Stimulated activated CD8-positive, alpha-beta memory T cell treated with anti-CD3 and anti-CD28 coated beads, Interleukin-15, amount 100 ng/mL, for 1 hour (primary cell): ENCODE measurements around the gene IL15RA.
"Not testable (repeated sequence)": the region's sequence is repeated elsewhere in the genome, so short reads cannot be mapped to it uniquely, and the experiment has no call there.

Experiments used
- DNase-seq: peaks from one replicate; pipeline ENCODE4 v3.0.0-alpha.2; 2020; ENCODE audit warnings: low read depth

The IL15RA gene

DNA sequence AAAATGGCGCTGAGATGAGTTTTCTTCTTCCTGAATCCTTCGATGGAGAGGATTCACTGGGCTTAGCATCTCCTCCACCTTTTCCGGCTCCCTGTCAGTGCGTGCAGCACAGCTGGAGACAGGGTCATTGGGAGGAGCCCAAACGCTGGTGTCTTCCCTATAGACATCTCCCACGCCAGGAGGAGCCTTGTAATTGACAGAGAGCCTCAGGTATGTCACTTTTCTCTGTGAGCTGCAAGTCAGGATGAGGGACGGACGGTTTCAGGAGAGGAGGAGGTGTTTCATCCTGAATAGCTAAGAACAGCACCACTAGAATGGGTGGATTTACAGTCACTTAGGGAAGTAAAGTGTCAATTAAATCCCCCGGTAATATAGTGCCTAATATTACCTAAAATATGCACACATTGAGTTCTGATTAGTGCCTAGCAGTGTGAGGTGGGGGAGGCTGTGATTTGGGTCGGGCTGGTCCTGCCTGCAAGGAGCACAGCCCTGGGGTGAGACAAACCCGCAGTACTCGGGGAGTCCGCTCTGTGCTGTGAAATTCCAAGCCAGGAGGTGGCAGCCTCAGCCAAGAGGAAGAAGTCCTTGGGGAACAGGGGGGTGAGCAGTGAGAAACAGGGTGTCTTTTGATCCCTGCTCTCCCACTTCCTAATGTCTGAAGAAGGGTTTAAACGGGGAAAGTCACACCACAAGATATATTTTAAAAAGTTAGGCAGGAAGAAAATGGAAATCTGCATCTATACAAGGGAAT is 28.2 kb downstream of the IL15RA start:
- DNase-seq = no peak

DNA sequence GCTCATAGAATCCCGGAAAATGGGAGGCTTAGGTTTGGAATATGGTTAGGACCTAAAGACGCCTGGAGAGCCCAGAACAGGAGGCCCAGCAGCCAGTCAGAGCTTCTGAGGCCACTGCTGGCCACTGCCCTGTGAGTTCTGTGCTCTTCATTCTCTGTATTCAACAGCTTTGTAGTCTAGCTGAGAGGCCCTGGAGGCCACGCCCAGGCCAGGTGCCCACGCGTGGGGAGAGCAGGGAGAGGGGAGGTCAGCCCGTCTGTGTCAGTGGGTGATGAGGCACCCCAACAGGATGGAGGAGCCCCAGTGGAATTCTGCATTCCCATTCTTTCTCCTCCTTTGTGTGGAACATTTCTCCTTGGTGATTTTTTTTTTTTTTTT is 29.1 kb downstream of the IL15RA start:
- DNase-seq = no peak

DNA sequence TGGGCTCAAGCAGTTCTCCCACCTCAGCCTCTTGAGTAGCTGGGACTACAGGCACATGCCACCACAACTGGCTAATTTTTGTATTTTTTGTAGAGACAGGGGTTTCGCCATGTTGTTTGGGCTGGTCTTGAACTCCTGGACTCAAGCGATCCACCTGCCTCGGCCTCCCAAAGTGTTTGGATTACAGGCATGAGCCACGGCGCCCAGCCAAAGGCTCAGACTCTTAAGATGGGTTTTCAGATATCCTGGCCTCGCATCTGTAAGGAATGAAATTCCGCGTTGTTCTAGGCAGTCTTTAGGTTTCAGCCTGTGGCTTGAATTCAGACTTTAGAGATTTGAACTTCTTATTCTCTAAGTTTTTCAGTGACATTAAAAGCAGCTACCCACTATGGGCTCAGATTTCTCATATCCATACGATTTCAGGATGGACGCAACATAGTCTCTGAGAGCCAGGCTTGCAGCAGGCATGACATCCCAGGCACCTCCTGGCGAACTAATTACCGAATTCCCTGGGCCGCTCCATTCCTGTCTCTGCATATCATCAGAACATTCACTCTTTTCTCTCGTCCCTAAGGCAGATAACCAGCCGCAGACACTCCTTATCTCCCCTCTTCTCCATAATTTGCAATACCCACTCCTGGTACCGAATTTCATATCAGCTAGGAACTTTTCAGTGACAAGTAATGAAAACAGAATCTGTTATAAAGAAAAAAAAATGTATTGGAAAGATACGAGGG is 29.7 kb downstream of the IL15RA start:
- DNase-seq = no peak

DNA sequence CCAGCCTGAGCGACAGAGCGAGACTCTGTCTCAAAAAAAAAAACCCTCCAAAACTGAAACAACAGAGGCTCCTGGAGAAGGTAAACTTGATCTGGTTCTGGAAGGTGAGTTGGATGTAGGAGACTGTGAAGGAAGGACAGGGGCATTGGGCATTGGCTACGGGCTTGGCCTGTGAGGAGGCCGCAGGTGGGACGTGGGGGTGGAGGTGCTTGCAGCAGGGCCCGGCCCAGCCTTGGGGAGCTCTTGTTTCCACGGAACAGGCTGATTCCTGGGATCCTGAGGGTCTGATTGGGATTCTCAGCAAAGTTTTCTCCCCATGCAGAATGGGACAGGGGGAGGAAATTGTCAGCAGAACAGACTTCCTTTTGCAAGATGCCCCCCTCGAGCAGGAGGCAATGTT is 30.6 kb downstream of the IL15RA start:
- no peak for DNase-seq

DNA sequence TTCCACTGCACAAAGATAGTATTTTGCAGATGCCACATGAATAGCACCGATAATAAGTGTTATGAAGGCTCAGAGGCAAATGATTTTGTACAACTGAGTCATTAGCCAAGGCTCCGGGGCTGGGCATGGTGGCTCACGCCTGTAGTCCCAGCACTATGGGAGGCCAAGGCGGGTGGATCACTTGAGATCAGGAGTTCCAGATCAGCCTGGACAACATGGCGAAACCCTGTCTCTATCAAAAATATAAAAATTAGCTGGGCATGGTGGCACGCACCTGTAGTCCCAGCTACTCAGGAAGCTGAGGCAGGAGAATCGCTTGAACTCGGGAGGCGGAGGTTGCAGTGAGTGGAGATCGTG is 30.9 kb downstream of the IL15RA start:
- not testable (repeated sequence) for DNase-seq

DNA sequence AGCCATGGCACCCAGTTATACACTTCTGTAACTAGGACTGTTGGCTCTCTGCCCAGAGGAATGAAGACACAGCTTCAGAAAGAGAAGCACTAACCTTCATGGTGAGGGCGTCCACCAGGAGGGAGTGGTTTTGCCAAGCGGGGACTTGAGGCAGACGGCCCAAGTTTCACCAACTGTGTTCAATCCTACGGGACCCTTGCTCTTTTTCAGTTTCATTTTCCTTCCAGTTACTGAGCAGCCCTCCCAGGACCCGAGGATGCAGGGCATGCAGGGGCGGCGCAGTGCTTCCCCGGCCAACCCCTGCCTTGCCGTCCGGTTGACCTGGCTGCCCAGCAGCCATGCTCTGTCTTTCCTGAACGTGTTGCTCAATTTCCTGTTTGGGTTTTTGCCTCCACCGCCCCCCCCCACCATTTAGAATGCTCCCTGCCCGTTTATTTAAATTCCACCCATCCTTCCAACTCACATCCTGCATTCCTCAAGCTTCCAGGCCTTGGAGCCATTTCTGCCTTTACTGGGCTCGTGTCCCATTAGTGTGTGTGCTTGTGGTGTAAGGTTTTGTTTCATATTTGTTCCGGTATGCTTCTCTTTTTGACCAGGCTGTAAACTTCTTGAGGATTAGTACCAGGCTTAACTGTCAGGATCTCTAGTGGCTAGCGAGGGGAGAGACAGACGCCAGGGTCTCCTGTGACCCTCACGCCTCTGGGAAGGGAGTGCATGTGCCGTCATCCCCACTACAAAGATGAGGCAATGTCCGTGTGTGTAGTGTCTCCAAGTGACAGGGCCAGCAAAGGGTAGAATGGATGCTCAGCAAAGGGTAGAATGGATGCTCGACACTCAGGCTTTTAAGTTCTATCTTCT is 31.6 kb downstream of the IL15RA start:
- DNase-seq = no peak

DNA sequence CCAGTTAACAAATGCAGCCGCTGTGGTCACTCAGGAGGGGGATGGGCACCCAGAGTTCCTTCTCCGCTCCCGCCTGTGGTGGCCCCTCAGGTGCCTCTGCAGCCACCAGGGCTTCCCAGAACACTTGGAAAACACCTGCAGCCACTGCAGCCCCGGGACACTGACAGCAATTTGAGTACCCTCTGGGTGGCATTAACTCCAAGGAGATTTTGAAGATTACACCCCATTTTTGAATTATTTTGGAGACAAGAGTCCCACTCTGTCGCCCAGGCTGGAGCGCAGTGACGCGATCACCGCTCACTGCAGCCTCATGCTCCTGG is 32.2 kb downstream of the IL15RA start:
- no peak for DNase-seq

DNA sequence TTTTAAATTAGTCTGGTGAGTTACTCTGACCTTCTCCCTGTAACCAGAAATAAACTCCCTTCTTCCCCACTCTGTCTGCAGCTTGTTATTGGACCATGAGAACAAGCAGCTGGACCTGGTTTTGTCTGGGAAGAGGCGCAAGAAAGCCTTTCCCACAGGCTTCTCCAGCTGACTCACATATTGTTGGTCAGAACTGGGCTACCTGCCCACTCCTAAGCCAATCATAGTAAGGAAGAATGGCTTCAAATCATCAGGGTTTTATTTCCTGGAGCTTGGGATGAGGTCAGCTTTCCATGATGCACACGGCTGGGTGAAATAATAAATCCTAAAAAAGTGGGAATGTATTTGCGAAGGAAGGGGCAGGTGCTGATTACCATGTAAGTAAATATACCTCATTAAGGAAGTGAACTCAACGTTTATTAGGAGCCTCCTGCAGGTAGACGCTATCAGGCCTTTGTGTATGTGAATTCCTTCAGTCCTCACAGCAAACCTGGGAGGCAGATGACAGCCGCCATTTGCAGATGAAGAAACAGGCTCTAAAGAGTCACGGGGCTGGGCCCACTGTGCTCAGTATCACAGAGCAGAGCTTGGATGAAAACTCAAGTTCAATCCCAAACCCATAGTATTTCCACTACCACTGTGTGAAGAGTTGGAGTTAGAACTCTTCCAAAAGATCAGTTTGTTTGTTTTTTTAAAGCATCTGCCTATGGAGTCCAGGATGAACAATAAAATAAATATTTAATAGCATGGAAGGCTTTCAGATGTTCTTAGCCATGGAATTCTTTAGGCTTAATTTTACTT is 32.8 kb downstream of the IL15RA start:
- no peak for DNase-seq

DNA sequence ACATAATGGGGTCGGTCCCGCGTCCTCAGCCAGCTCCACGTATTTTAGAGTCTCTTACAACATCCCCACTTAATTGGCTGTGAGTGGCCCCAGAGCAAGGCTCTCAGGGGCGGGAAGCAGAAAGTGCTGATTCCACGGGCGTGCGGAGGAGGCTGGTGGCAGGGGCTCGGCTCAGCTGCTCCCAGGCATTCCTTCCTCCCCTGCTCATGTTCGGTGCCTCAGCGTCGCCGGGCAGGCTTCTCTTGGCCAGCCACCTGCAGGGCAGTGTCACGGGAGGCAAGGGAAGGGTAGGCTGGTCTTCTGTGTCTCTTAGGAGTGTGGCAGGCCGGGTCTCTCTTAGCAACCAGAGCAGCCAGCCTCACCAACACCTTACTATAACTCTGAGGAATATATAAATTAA is 33.8 kb downstream of the IL15RA start:
- no peak for DNase-seq

DNA sequence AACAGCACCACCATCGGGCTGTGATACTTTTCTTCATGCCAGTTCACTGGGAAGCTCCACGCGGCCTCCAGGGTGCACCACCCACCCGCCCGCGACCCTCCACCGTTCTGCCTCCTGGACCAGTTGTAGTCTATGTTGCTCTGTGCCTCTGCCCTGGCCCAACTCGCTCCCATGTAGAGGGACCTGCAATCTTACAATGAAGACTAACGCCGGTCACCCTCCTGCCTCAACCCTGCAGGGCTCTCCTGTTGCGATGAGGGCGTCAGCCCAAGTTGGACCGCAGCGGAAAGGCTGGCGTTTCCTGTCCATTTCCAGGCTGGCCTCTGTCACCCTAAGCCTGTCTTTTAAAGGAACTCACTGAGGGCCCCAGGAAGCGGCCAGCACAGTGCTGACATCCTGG is 34.9 kb downstream of the IL15RA start:
- DNase-seq = no peak

DNA sequence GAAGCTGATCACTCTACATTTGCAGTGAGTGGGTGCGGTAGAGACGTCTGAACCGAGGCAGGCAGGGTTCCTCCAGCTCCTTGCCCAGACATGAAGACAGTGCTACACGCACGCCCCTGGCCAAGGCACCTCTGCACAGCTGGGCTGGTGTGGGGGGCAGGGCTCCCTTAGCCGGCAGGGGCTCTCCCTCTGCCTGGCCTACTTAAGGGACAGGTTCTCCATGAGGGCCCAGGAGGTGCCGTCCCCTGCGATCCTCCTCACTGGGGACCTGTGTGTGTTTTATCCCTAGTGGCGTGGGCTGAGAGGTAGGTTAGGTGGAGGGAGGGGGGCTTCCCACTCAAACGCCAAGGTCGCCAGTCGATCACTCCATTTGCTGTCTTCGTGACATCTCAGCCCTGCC is 35.3 kb downstream of the IL15RA start:
- no peak for DNase-seq

DNA sequence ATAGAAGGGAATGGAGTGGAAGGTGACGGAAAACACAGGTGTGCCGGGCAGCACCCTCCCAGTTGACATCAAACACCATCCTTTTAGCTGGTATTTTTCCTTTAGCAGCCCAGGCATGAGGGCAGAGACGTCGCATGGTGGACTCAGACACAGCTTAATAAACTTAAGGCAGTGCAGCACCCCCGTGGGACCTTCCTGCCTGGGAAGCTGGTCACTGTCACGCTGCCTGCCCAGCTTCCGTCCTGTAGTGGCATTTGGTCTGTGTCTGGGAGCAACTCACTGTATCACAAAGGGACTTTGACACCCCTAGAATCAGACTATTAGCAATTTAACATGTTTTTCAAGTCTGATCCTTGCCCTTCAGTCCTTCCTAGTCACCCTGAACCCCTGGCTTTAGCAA is 35.8 kb downstream of the IL15RA start:
- DNase-seq = no peak

DNA sequence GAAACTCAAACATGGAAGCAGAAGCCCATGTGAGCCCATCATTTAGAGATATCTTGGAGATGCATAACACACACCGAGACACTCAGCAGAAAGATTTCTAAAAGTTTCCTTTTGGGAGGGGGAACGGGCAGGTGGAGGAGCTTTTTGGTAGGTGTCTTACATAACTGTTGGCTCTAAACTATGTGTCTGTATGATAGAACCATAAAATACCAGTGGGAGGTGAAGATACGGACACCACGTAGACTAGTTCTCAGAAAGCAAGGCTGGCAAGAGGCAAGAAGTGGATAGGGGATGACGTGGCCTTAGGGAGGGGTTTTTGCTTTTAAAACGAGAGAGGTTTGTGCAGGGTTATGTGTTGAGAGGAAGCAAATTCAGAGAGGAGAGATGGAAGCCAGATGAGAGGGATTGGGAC is 36.5 kb downstream of the IL15RA start:
- no peak for DNase-seq

DNA sequence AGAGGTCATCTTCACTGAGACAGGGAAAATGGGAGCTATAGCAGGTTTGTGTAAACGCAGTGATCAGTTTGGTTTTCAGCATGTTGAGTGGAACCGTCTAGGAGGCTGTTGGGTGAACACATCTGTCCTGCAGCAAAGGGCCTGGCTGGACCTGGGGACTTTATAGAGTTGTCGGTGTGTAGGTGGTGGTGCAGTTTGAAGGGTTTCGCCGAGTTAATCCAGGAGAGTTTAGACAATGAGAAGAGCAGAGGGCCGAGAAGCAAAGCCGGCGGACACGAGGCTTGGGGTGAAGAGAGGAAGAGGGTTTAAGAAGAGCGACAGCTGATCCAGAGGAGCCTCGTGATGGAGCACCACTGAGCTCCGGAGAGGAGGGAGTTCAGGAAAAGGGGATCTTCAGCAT is 39.1 kb downstream of the IL15RA start:
- no peak for DNase-seq

DNA sequence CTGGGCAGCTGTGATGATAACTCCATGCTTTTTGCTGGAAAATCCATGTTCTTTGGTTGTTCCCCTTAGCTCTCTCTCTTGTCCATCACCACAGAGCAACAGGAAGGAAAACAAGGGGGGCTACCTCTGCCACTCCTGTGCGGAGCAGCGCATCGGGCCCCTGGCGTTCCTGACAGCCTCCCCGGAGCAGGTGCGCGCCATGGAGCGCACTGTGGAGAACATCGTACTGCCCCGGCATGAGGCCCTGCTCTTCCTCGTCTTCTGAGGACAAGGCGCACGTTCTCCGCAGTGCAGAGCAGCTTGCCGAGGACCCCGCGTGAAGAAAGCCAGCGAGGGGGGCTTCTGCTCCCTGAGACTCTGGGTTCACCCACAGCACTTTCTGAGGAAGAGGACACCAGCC is 40.3 kb downstream of the IL15RA start:
- DNase-seq = no peak

DNA sequence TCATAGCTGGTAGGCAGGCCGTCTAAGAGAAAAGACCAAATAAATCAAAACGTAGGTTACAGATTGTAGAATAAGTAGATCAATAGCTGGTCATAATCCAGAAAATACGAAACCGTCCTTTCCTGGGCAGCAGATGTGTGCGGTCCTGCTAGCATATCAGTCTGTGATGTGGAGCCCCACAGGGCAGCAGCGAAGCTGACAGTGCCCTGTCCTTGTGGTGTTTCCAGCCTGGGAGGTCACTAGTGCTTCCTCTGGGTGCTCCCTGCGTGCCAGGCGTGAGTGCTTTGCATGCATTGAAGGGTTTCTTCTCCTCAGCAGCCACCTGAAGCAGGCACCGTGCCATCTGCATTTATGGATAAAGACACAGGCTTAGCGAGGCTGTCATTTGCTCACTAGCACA is 41.7 kb downstream of the IL15RA start:
- no peak for DNase-seq

DNA sequence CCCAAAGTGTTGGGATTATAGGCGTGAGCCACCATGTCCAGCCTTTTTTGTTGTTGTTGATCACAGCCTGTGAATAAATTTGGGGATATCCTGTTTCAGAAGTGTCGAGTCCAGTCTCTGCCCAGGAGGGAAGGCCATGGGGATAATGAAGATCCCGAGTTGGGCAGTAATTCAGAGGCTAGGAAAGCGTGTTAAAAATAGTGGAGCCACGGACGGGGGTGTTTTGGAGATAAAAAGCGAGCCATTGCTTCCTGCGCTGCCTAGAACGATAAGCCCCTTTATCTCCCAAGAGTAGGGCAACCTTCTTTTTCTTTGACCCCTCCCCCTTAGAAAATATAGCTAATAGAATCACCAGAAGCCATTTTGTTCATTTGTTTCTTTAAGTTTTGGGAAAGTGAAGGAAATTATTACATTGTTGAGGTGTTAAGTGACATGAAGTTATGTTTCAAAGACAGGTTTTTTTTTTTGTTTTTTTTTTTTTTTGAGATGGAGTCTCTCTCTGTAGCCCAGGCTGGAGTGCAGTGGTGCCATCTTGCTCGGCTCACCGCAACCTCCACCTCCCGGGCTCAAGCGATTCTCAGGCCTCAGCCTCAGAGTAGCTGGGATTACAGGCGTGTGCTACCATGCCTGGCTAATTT is 43.3 kb downstream of the IL15RA start:
- DNase-seq = no peak

DNA sequence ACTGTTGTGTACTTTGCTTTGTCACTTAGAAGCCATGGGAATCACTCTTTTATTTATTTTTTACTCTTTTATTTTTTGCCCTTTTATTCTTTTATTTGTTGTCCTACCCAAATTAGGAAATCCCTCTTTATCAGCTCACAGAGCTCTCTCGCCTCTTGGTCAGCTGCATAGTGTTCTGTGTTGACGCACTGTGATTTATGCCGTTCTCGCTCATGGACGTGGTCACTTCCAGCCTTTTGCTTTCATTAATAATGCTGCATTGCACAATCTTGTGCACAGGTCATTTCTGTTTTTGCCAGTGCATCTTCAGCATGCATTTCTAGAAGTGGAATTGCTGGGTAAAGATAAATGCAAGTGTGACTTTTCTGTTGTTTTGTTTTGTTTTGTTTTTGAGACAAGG is 45.0 kb downstream of the IL15RA start:
- no peak for DNase-seq

DNA sequence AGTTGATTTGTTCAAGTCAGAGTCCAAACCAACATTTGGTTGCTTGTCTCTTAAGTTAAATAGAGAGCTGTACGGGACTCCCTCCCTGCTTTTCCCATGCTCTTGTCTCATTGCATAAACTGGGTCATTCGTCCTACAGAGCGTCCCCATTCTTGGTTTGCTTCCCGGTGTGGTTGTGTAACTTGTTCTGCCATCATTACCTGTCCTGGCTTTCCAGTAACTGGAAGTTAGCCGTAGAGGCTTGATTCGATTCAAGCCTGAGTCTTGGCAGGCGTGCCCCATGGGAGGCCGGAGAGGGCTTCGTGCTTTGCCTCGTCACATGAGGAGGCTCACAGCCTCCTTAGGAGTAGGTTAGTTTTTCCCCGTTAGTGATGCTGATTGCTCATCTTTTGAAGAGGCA is 47.1 kb downstream of the IL15RA start:
- no peak for DNase-seq

DNA sequence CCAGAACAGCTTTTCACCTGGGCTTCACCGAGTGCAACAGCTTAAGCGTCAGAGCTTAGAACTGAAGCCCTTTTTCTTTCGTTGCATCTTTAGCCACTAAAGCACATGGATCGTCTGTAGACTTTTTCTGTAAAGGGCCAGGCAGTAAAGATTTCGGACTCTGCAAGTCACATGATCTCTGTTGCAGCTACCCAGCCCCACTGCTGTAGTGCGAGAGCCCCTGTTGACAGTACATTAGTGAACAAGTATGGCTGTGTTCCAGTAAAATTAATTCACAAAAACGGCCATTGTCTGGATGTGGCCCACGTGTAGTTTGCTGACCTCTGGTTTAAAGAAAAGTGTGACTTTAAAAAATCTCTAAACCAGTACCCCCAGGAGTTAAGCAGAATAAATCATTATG is 47.9 kb downstream of the IL15RA start:
- DNase-seq = no peak

DNA sequence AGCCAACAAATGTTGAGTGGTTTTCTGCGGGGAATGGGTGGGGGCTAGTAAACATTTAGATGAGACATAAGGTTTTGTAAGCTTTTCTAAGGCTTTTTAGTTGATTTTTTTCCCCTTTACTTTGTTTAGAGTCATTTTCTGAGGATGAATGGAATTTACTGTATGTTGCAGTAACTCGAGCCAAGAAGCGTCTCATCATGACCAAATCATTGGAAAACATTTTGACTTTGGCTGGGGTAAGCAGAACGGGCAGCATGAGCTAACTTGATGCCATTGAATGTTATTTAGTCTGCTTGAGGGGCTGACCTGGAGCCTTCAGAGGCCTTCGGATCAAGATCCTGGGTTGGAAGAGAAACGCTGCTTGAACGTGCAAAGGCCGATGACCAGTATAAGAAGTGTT is 50.0 kb downstream of the IL15RA start:
- no peak for DNase-seq

DNA sequence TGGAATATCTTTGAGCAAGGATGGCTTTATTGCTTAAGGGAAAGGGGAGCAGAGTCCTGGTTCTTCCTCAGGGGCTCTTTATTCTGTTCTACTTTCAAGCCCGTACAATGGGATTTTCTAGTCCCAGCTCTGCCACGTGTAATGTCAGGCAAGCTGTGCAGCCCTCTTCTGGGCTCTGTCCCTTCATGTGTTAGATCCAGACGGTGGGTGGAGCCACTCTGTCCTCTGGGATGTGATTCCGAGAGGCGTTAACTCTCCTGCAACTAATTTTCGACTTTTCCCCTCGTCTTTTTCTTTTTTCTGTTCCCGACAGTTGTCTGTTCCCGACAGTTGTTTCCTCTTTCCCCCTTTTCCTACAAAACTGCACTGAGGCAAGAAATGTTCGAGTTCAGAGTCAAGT is 52.5 kb downstream of the IL15RA start:
- no peak for DNase-seq
